IPS-NIHi7 (cell line): ENCODE results near the gene KCNMA1.

ENCODE experiments used
- DNase-seq: peaks from one replicate; pipeline ENCODE4 v3.0.0; 2012; ENCODE audit warnings: mixed read lengths; ENCODE audit errors: extremely low spot score

KCNMA1 gene

DNA sequence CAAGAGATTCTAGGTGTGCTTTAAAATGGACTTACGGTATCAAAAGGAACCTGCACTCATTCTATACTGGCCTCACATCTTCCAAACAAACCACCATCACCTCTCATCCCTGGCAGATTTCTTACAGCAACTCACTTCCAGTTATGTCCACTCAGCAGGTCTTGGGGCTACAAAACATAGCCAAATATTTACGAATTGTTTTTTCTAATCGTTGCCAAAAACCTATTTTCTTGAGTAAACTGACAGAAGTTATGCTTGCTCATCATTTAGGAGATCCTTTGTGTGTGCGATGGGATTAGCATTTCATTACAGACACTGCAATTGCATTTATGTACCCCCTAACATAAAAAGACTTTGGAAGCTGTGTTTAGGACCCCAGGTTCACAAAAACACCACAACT, 2.7 kb downstream of the KCNMA1 start:
- DNase-seq = no peak

DNA sequence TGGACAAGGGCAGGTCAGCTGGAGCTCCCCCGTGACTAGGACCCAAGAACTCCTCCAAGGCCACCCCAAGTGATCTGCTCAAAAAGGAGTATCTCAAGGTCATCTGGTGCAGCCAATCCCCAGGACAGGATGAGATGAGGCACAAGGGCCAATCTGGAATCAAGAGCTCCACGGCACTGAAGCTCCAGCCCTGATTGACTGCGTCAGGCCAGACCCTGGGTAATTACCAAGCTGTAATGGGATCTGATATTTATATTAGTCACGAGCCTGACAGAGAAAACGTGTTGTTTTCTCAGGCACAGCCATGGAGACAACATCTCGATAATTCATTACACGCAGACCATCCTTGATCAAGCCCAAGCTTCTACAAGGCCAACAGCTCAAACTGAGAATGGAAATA, 4.2 kb downstream of the KCNMA1 start:
- DNase-seq = no peak

DNA sequence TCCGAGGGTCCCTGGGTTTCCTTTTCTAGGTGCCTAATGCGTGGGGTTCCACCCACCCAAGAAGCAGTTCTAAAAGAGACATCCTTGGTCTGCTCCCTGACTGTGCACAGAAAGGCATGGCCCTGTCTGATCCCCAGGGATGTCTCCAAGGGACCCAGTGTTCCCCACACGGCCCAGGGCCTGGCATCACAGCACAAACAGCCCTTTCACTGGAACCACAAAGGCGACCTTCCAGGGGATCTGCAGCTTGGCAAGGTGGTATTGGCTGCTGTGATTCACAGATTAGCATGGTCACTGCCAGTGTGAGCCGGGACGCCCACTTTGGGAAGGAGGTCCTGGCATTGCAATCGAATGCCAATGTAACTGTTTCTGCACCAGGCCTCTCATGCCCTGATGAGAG, 6.4 kb downstream of the KCNMA1 start:
- no peak for DNase-seq

DNA sequence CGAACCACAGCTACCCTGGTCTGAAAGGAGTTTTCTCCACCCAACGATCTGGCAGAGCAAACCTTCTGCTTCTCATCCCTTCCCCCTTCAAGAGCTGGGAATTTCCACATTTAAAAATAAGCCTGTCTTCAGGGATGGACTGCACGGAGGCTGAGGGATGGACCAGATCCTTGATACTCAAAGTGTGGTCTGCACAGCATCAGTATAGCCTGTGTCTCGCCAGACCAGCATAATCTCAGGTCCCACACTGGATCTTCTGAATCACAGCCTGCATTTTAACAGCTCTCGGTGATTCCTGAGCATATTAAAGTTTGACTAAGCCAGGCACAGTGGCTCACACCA, 7.1 kb downstream of the KCNMA1 start:
- DNase-seq = no peak

DNA sequence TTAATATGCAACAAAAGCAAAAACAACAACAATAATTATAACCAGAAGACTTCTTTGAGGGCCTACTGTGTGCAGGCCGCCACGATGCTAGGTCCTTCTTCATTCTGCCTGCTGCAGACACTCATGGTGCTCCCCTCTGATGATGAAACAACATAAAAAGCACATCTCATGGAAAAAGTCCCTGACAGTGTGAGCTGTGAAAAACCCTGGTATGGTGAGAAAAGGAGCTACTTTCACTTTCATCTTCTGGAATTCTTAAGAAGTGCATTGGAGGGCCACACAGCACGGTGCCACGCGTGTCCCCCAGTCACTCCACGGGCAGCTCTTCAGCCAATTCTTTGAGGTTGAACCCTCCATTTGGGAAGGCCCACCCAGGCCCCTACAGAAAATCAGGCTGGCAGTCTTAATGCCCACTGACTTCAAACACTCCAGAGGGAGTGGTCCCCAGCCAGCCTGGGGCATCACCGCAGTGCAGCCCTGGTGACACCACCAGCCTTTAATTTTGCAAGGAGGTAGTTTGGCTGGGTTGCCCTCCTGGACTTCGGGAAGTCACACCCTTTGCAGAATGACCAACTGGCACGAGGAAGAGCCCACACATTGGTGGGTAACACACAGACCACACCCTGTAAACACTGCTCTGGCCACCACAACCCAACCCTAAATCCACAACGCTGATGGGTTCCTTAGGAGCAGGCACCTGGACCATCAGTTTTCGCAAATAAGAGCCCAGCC, 7.7 kb downstream of the KCNMA1 start:
- DNase-seq = no peak

DNA sequence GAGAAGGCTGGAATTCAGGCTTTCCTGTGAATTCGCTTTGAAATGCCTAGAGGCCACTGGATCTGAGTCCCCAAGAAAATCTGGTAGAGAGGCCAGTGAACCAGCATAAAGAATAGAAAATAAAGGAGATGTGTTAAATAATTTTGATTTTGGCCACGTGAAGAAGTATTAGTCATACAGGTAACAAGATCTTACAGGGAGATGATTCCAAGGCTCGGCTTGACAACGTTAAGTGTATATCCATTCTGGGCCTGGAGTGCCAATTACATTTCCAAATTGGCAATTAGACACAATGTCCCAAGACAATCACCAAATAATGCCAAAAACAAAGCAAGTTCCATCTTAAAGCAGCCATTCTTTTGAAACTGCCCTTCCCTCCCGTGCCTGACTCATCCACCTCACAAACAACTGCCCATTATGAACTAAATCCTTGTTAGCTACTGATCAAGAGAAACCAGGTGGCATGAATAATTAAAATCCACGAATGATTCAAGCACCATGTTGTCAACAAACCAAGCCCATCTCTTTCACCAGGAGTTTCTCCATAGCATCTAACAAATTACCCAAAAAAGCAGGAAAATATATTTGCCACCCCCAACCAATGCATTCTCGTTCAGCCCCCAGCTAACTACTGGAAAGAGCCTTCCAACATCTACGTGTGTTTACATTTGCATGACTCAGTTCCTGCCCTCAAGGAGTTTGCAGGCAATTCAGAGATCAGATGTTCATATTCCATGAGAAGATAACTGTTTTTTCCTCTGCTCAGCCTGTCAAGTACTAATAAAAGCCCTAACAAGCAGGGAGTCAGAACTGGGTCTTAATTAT, 8.5 kb downstream of the KCNMA1 start:
- no peak for DNase-seq

DNA sequence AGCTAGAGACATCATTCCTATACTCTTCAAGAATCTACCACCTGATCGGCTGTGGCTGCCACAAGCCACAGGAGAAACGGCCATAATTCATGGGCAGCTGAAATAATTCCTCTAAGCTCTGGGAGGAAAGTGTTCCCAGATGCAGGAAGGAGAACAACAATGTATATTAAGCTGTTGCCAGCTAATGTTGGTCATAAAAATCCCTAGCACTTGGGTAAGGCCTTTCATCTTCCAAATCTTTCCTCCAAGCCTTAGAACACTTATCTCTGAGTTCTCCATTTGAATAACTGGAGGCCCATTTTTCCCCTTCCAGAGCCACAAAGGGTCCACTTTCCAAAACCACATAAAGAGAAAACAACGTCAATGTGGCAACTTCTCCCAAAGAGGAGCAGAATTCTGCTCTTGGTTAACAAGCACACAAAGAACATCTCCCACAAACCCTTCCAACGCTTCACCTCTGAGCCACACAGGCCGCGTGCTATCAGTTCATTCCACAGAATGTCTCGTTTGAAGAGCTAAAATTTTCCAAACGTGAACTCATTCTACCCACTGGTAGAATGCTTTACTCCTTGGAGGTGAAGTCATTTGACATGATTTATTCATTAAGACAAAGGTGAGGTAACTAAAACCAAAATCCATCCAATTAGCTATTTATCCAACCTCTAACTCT, 11.2 kb downstream of the KCNMA1 start:
- DNase-seq = no peak

DNA sequence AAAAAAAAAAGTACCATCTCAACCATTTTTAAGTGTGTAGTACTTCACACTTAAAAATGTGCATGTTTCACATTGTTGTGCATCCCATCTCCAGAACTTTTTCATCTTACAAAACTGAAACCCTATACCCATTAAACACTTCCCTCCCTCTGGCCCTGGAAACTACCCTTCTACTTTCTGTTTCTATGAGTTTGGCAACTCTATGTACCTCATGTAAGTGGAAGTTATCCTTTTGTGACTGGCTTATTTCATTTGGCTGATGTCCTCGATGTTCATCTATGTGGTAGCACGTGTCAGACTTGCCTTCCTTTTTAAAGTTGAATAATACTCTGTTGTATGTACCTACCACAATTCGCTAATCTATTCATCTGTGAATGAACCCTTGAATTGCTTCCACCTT, 12.2 kb downstream of the KCNMA1 start:
- no peak for DNase-seq

DNA sequence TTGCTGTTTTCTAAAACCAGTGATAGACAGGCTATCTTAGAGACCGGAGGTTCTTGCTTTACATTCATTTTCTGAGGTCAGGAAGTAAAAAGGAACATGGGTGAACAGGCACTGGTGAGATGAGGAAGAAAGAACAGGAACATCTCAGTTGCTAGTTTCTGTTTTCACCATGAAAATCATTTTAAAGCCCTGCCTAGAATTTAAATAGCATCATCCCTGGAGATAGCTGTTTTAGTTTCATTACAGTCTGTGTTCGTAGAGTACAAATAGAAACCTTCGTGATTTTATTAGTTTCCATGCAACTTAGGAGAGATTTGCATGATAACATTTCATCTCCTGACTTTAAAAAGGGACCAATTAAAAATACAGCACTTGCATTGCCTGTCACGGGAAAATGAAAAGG, 14.7 kb downstream of the KCNMA1 start:
- no peak for DNase-seq

DNA sequence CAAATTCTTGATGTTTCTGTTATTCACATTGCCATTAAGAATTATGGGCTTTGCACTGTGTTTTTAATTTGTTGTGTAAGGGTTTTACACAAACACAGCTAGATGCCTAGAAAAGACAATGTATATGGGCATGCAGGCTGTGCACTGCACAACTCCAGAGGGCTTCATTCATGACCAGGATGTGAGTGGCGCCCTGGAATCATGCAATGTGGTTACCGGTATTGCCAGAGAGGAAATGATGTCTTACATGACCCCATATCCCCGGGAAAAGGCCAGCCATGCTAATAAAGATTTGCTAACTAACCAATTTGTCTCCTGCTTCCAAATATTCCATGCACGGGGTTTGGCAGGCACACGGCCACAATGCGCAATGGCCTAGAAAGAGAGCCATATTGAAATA, 16.9 kb downstream of the KCNMA1 start:
- no peak for DNase-seq

DNA sequence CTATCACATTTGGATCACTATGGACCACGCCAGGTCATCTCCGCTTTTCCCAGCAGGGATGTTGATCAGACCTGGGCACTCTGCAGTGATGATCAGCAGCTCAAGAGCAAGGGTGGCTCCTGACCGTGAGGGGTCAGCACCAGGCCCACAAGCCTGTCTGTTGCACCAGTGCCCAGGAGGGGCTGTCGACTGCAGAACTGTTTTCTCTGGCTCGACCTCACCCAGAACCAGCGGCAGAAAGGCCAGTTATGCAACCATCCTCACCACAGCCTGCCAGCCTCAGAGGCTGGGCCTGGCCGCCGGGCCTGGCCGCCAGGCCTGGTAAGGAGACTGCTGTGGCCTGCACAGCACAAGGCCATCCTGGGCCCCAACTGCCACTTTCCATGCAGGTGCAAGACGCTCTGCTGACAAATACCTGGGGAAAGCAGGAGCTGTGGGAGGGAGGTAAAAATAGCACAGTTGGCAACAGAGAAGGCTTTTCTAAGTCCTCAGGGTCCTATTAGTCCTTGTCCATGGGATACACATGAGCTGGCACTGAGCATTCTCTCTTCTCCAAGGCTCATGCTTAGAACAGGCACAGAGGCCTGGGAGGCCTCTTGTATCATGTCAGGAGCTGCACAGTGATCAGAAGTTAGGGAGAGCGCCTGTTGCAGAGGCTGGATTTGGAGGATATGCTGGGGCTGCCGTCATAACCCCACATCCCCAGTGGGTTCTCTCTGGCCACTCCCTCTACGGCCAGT, 17.5 kb downstream of the KCNMA1 start:
- no peak for DNase-seq

DNA sequence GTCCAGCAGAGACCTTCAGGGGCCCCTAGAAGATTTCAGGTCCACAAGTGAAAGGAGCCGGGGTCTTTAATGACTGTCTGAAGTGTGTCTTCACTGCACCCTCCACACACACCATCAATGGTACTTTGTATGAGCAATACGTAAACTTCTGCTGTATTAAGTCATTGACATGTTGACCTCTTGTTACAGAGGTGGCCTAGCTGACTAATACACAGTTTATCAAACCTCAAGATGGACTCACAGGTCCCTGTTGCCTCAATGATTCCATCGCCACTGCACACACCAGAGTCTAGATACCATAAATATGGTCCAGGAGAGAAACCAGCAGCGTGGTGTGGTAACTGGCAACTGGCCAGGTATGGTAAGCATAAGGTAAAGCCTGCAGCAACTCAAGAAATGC, 19.5 kb downstream of the KCNMA1 start:
- no peak for DNase-seq

DNA sequence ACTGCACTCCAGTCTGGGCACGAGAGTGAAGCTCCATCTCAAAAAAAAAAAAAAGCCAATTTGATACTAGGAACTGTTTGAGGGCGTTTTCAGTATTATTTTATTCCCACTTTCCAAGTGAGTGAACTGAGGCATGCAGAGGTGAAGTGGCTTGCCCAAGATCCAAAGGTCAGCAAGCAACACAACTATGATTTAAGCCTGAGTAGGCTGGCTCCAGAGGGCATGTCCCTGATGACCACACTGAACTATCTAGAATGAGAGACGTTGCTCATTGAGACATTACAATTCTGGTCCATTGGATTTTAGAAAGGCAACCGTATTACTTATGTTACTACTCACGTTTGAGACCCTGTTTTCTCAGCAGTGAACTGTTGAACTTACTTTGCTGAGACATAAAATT, 20.8 kb downstream of the KCNMA1 start:
- DNase-seq = no peak

DNA sequence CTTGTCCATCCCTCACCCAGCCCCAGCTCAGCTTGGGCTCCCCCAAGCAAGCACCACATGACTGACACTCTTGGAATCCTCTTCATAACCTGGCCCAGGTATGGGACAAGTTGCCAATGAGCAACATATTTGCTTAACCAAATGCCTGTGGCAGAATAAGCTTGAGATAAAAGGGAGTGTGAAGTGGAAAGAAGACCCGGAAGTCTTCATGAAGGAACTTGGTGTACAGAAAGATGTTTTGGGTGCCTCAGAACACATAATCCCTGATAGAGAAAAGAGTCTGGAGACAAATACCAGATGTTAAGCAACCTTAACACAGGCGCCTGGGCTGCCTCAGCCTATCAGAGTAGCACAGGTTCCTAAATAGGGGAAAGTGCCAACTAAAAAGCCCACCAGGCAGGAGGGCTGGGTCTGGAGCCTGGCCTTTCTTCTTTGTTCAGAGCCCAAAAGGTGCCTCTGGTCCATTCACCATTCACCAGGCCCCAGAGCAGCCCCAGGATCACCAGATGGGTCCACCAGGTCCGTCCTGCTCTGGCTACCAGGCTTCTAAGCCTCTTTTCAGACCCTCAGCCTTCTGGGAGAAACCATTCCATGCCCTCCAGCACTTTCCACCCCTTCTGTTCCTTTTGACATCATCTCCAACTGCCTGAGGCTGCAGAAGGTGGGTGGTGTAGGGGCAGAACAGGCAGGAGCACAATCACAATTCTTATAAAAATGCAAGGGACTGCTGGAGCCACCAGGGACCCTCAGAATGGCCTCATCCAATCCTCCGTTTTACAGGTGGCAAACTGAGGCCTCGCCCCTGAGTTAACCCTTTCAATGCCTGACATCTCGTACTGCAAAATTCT, 22.6 kb downstream of the KCNMA1 start:
- DNase-seq = no peak

DNA sequence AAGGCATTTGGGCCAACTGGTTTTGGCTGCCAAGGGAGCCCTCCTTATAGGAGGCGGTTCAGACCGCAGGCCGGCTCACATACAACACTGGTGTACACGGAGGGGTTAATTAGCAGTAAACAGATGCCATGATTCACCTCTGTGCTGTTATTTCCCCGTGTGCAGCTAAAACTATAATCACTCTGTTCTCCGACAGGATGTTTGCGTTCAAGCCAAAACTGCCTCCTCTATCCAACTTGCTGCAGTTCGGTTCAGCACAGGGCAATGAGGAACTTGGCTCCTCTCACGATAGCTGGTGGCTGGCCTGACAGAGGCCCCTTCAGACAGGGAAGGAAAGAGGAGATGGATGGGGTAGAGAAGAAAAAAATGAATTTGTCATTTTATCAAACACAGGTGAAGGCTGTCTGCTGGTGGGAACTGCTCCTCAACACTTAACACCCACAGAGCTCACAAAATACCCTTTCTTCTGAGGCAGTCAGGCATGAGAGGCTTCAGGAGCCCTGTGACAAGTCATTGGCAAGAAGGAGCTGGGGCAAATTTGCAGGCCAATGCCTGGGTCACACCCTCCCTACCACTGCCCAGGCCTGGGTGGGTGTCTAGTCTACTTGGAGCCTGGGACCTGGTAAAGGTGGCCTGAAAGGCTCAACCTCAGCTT, 24.0 kb downstream of the KCNMA1 start:
- no peak for DNase-seq

DNA sequence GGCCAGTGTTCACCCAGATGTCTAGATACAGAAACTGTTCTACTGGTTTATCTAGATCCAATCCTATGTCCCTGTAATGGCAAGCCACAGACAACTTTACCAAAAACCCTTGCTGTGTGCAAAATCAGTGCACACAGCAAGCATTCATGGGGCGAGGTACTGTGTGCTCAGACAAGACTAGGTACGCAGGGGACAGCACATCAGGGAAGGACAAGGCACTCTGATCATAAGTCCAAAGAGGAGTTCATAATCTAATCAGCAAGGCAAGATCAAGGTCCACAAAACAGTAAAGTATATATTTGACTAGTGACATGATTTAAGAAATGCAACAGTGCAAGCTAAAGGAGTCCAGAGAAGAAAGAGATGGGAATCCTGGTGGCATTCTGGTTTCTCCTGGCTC, 25.9 kb downstream of the KCNMA1 start:
- no peak for DNase-seq

DNA sequence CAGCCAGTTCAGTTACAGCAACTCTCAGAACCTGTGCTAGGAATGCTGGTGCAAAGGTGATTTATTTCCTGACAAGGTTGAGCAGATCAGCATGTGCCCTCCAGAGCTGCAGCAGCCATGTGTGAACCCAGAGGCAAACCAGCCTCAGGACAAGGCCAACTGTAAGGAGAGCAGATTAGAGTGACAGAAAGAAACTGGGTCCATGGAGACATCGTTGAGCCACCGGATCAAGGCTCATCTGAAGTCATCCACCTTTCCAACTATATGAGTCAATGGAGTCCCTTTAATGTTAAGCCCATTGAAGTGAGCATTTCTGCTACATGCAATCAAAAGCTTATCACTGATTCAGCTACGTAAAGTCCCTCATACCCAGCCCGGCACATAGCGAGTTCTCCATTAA, 26.4 kb downstream of the KCNMA1 start:
- DNase-seq = no peak

DNA sequence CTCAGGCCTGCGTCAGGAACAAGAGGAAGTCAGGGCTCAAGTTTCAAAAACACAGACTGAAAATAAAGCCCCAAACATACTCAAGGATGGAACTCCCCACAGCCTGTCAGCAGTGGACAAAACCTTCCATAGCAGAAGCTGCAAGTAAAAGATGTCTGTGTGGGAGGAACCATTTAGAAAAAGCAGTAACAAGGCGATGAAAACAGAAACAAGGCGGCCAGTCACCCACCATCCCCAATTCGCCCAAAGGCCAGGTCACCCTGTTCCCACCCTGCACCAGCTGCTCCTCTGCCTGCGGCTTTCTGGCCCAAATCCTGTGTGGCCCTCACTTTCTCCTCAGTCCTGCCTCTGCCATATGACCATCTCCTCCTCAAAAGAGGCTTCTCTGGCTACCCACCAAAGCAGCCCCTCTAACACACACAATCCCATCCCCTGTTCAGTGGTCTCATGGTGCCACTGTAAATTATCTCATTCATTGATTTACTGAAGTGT, 27.8 kb downstream of the KCNMA1 start:
- DNase-seq = no peak

DNA sequence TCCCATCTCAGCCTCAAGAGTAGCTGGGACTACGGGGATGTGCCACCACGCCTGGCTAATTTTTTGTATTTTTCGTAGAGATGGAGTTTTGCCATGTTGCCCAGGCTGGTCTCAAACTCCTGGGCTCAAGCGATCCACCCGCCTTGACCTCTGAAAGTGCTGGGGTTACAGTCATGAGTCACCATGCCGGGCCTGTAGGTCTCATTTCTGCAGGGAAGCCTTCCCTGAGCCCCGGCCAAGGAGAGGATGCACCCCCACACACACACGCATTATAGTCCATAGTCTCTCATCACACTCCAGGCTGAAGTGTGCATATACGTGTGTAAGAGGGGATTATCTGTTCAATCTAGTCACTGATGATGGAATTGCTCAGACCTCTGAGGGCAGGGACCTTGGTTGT, 29.3 kb downstream of the KCNMA1 start:
- DNase-seq = no peak

DNA sequence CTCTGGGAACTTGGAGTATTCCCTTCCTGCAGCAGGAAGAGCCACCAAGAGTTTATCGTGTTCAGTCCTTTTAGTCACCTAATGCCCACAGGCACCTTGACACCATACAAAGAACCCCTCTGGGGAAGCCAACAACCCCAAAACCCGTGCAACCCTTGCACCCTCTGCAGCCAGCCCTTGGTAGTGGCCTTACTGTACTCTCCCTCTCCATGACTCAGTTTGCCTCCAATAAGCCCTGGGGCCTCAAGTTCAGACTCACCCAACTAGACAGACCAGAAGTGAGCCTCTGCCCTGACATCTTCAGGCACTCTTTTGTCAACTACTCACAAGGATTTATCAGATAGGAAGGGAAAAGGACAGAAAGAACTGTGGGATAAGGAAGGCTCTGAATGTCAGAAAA, 30.9 kb downstream of the KCNMA1 start:
- no peak for DNase-seq

DNA sequence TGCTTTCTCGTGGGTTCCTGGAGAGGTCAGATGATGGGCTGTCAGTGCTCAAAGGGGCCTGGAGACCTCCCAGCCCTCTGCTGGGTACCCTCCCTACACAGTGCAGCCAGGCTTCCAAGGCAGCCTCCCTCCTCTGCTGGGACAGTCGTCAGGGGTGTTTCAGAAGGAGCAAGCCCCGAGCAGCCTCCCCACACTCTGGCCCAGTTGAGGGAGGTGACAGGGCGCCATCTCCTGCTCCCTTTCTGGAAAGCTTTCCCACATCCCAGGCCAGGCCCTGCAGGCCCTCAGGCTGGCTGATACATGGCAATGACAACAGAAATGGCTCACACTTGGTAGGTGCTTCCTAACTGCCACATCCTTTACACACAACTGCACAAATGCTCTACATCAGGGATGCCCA, 32.1 kb downstream of the KCNMA1 start:
- DNase-seq = peak; percentile 69
